Karpas-422 (cell line): ENCODE results near the gene RNASE11. TPM values are rescaled to one million over a fixed set of nuclear protein-coding genes. Genes with fewer than 3 reads are reported as not detected.
"Not testable (repeated sequence)": the region's sequence is repeated elsewhere in the genome, so short reads cannot be mapped to it uniquely, and the experiment has no call there.

Experiments used
- DNase-seq: peaks from one replicate; pipeline ENCODE4 v3.0.0-alpha.2; 2015
- H2AFZ ChIP-seq: fragments of 200-600 bp; sonication (generic); 2 replicates; pipeline ENCODE4 v1.6.1; 2014; ENCODE audit warnings: antibody characterized with exemption, low read length, mixed read lengths
- H3K27ac ChIP-seq: fragments of 200-600 bp; sonication (generic); 2 replicates; pipeline ENCODE4 v1.5.1; 2014; ENCODE audit warnings: mild to moderate bottlenecking, low read length, moderate library complexity
- H3K27me3 ChIP-seq: fragments of 200-600 bp; sonication (generic); 2 replicates; pipeline ENCODE4 v1.6.1; 2014; ENCODE audit warnings: low read length, mixed read lengths
- H3K36me3 ChIP-seq: fragments of 200-600 bp; sonication (generic); 2 replicates; pipeline ENCODE4 v1.6.1; 2014; ENCODE audit warnings: low read length, mixed read lengths; ENCODE audit not compliant: insufficient read depth
- H3K4me1 ChIP-seq: fragments of 200-600 bp; sonication (generic); 2 replicates; pipeline ENCODE4 v1.6.1; 2014; ENCODE audit warnings: mild to moderate bottlenecking, low read length, mixed read lengths
- H3K4me2 ChIP-seq: fragments of 200-600 bp; sonication (generic); 2 replicates; pipeline ENCODE4 v1.6.1; 2014; ENCODE audit warnings: low read length, low read depth, mild to moderate bottlenecking; ENCODE audit not compliant: poor library complexity, severe bottlenecking
- H3K4me3 ChIP-seq: fragments of 200-600 bp; sonication (generic); 2 replicates; pipeline ENCODE4 v1.5.1; 2014; ENCODE audit warnings: mild to moderate bottlenecking, antibody characterized with exemption, low read length, mixed read lengths
- H3K79me2 ChIP-seq: fragments of 200-600 bp; sonication (generic); 2 replicates; pipeline ENCODE4 v1.6.1; 2014; ENCODE audit warnings: mild to moderate bottlenecking, low read length, mixed read lengths
- H3K9ac ChIP-seq: fragments of 200-600 bp; sonication (generic); 2 replicates; pipeline ENCODE4 v1.6.0; 2014; ENCODE audit warnings: low read length
- H3K9me2 ChIP-seq: fragments of 200-600 bp; sonication (generic), shearing (Covaris generic); replicated peaks from 2 replicates; pipeline ENCODE4 v1.6.0; 2014; ENCODE audit warnings: mild to moderate bottlenecking, low read length, moderate library complexity; ENCODE audit not compliant: insufficient read depth
- H3K9me3 ChIP-seq: fragments of 300-700, 200-600 bp; sonication (generic); 2 replicates; pipeline ENCODE4 v1.6.1; 2014; ENCODE audit warnings: low read length, mixed read lengths
- H4K20me1 ChIP-seq: fragments of 200-600 bp; sonication (generic); 2 replicates; pipeline ENCODE4 v1.6.1; 2014; ENCODE audit warnings: mild to moderate bottlenecking, antibody characterized with exemption, low read length, low read depth; ENCODE audit not compliant: insufficient read depth
- total RNA-seq: library from RNA; depleted of rRNA; stranded (reverse); fragments of >200 nt; shearing (Covaris generic); gene quantifications from 2 replicates; pipeline ENCODE4 v1.2.3, GENCODE V29; 2014; ENCODE audit warnings: low replicate concordance

RNASE11 gene
- total RNA-seq, 1 experiment from 2014 or later = not detected

GRCh38 chr14:20601522-20601921 is 13.7 kb upstream of the RNASE11 start:
- no peaks in the 10 kb centered on the region for H3K79me2 ChIP-seq
- H3K27ac ChIP-seq = no peak overlapping the region
- H3K9me2 ChIP-seq = no peaks in the 10 kb centered on the region
- no peaks in the 10 kb centered on the region for H3K27me3 ChIP-seq
- H3K4me3 ChIP-seq = no peak overlapping the region
- DNase-seq = no peak
- no peaks in the 10 kb centered on the region for H3K36me3 ChIP-seq
- no peak overlapping the region for H3K9ac ChIP-seq
- no peaks in the 10 kb centered on the region for H3K9me3 ChIP-seq
- H3K4me2 ChIP-seq = no peak overlapping the region
- no peak overlapping the region for H2AFZ ChIP-seq
- no peaks in the 10 kb centered on the region for H3K4me1 ChIP-seq
- H4K20me1 ChIP-seq = no peaks in the 10 kb centered on the region

- Histone ChIP-seq H3K27ac (no peak overlapping the region), H3K36me3 (no peaks in the 10 kb centered on the region), H3K9me2 (no peaks in the 10 kb centered on the region), H3K79me2 (no peaks in the 10 kb centered on the region), H3K9me3 (no peaks in the 10 kb centered on the region), H3K4me2 (no peak overlapping the region), H3K4me1 (no peaks in the 10 kb centered on the region), H3K27me3 (no peaks in the 10 kb centered on the region), H3K4me3 (no peak overlapping the region), H4K20me1 (no peaks in the 10 kb centered on the region), H3K9ac (no peak overlapping the region), H2AFZ (no peak overlapping the region)
- DNase-seq = no peak
These were observed 9.3 kb upstream of the RNASE11 start for GRCh38 chr14:20597108-20597507.

GRCh38 chr14:20595726-20596125 is 7.9 kb upstream of the RNASE11 start:
- H3K4me2 ChIP-seq, H3K79me2 ChIP-seq, H3K9me2 ChIP-seq, H3K27me3 ChIP-seq, H3K9me3 ChIP-seq, H3K36me3 ChIP-seq, H4K20me1 ChIP-seq, H3K4me3 ChIP-seq, DNase-seq, H3K9ac ChIP-seq, H3K27ac ChIP-seq, H2AFZ ChIP-seq, H3K4me1 ChIP-seq: not testable (repeated sequence)

GRCh38 chr14:20592574-20592973 is 4.8 kb upstream of the RNASE11 start:
- Histone ChIP-seq H3K4me2 (no peak overlapping the region), H3K9me2 (no peaks in the 10 kb centered on the region), H3K79me2 (no peaks in the 10 kb centered on the region), H2AFZ (no peak overlapping the region), H3K9ac (no peak overlapping the region), H3K4me1 (no peaks in the 10 kb centered on the region), H3K27me3 (no peaks in the 10 kb centered on the region), H3K27ac (no peak overlapping the region), H3K9me3 (no peaks in the 10 kb centered on the region), H3K4me3 (no peak overlapping the region), H3K36me3 (no peaks in the 10 kb centered on the region), H4K20me1 (no peaks in the 10 kb centered on the region)
- DNase-seq = no peak

DNA sequence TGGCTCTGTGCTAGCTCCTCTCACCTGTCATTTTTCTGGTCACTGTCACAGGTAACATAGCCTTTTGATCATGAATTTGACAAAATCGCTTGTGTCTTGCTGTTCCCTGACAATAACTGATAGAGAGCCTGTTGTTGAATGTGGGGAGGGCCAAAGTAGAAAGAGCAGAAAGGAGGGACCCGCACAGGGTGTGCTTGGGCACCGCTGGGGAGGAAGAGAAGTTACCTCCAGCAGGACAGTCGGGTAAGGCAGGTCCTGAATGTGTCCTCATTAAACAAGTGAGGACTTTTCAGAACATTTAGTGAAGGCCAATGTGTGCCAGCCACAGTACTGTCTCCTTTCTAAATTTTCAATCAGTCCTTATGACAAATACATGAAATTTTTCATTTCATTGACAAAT is 3.4 kb upstream of the RNASE11 start, which contains the start of gene RNASE12:
Gene RNASE12 (minus strand): TSS at position 142 of the 400 bp plus-strand sequence. CDS start 653 bp downstream, outside the sequence.
- Histone ChIP-seq H3K9ac (no peak within 1 kb of the TSS), H3K4me2 (no peak within 1 kb of the TSS), H3K27ac (no peak within 1 kb of the TSS)

DNA sequence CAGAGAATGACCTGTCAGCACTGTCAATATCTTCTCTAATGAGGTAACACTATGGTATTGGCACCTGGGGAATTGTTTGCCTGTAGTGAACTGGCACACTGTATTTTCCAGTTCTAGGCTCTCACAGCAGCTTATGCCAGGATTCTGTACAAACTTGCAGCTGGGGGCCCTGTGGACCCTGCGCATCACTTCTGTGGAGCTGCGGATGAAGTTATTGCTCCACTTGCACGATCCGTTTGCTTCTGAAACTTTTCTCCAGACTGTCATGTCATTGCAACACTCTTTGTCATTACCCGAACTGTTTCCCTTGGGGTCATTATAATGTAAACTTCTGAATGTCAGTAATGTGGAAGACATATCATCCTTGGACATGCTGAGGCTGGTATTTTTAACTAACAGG is 3.9 kb downstream of the RNASE11 start:
- Histone ChIP-seq H3K36me3 (no peaks in the 10 kb centered on the region), H3K27me3 (no peaks in the 10 kb centered on the region), H4K20me1 (no peaks in the 10 kb centered on the region), H3K27ac (no peak overlapping the region), H2AFZ (no peak overlapping the region), H3K4me3 (no peak overlapping the region), H3K9me3 (no peaks in the 10 kb centered on the region), H3K79me2 (no peaks in the 10 kb centered on the region), H3K4me1 (no peaks in the 10 kb centered on the region), H3K4me2 (no peak overlapping the region), H3K9ac (no peak overlapping the region), H3K9me2 (no peaks in the 10 kb centered on the region)
- no peak for DNase-seq

More for the DNA sequence above, 3.4 kb upstream of the RNASE11 start, which contains the start of gene RNASE12:
- no peaks in the 10 kb centered on the region for H3K79me2 ChIP-seq
- no peaks in the 10 kb centered on the region for H3K9me2 ChIP-seq
- no peaks in the 10 kb centered on the region for H3K27me3 ChIP-seq
- no peaks in the 10 kb centered on the region for H3K4me1 ChIP-seq
- H3K36me3 ChIP-seq = no peaks in the 10 kb centered on the region
- H4K20me1 ChIP-seq = no peaks in the 10 kb centered on the region
- no peaks in the 10 kb centered on the region for H3K9me3 ChIP-seq
- DNase-seq = no peak
- no peak within 1 kb of the TSS for H3K4me3 ChIP-seq
- no peak within 1 kb of the TSS for H2AFZ ChIP-seq

DNA sequence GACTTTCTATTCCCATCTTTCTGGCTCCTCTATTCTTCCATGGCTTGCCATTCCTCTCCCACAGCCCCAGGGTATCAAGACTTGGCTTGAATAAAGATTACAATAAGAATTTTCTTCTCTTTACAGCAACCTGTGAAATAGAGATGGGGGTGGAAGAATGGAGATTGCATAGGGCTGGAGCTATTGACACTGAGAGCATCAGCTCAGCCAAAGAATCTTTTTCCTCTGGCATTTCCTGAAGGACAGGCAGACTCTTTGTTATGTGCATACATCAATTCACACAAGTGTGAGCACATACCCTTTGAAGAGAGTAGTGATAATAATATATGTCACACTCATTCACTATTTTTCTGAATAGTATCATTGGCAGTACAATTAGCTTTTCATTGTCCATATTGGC is 4.7 kb downstream of the RNASE11 start:
- H3K9me2 ChIP-seq = no peaks in the 10 kb centered on the region
- H3K79me2 ChIP-seq = no peaks in the 10 kb centered on the region
- no peak overlapping the region for H2AFZ ChIP-seq
- no peak overlapping the region for H3K4me2 ChIP-seq
- no peaks in the 10 kb centered on the region for H3K36me3 ChIP-seq
- no peak for DNase-seq
- H3K27me3 ChIP-seq = no peaks in the 10 kb centered on the region
- H3K27ac ChIP-seq = no peak overlapping the region
- no peaks in the 10 kb centered on the region for H4K20me1 ChIP-seq
- no peaks in the 10 kb centered on the region for H3K9me3 ChIP-seq
- no peak overlapping the region for H3K9ac ChIP-seq
- no peaks in the 10 kb centered on the region for H3K4me1 ChIP-seq
- H3K4me3 ChIP-seq = no peak overlapping the region

DNA sequence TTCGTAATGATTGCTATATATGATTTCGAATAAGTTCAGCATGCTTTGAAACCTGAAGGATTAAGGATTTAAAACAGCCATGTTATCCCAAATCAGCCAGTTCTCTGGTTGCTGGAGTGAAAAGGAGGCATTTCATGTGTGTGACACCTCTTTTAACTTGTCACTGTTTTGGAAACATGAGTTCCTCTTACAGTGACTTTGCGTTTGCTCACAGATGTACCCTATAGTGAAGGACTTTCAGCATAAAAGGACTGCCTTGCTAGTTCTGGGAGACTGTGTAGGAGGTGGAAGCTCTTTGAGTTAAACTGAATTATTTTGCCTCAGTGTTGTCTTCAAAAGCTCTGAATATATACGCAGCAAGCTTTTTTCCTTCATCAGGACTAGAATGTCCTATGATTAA is 7.6 kb downstream of the RNASE11 start:
- no peaks in the 10 kb centered on the region for H4K20me1 ChIP-seq
- H2AFZ ChIP-seq = no peak overlapping the region
- DNase-seq = no peak
- H3K9me3 ChIP-seq = no peaks in the 10 kb centered on the region
- H3K4me2 ChIP-seq = no peak overlapping the region
- H3K9me2 ChIP-seq = no peaks in the 10 kb centered on the region
- H3K9ac ChIP-seq = no peak overlapping the region
- no peaks in the 10 kb centered on the region for H3K36me3 ChIP-seq
- no peaks in the 10 kb centered on the region for H3K4me1 ChIP-seq
- H3K27me3 ChIP-seq = no peaks in the 10 kb centered on the region
- H3K79me2 ChIP-seq = no peaks in the 10 kb centered on the region
- H3K4me3 ChIP-seq = no peak overlapping the region
- no peak overlapping the region for H3K27ac ChIP-seq
